ENCODE data around the gene DDX6. TPM values are rescaled to one million over a fixed set of nuclear protein-coding genes. Genes with fewer than 3 reads are reported as not detected.

DDX6 gene
- total and polyA plus RNA-seq, 2 donors (not counting 3 experiments of a cell fraction or from before 2014, with no cell fraction given), result 19.1 to 138 TPM

DNA sequence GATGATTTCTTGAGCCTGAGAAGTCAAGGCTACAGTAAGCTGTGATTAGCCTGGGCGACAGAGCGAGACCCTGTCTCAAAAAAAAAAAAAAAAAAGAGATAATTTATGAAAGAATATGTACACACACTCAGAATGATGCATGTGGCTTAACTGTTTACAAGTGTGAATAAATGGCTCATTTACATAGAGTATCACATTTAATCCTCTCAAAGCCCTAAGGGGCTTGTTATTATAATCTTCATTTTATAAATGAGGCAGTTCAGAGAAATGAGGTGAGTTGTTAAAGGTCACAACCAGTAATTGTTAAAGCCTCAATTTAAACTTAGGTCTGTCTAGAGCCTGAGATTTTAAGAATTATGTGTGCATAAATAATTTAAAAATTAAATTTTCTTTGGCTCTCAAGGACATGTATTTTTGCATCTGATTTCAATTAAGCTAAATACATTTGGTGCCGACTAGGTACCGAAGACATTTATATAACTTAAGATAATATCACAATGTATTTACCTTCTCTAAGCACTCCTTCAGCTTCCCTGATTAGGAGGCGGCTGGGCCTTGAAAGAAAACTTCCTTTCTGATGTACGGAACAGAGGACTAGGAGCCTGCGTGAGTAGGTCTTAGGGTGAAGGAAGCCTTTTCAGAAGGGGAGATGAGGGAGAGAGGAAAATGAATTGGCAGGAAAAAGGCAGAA, 28.5 kb upstream of the DDX6 start:
- CTCF ChIA-PET, result no interaction called here
- FAIRE-seq (no peak), DNase-seq (ENCODE audit: low read depth, low spot score) (no peak)
- dilution Hi-C loops (cut with MboI; ENCODE audit: extremely low pct_ligation_motif_present, low sequenced_read_pairs), result no loop called here
- H3K27ac ChIP-seq (ENCODE audit: insufficient read depth, low read depth, low read length), result no peak overlapping the region
- H3K9ac ChIP-seq (replicated peaks; ENCODE audit: extremely low read depth, insufficient read depth, low read length), result no peak overlapping the region
- no peaks in the 10 kb centered on the region for H3K4me1 ChIP-seq (ENCODE audit: control insufficient read depth, extremely low read depth, insufficient read depth, low read length)
- intact Hi-C loops (cut with micrococcal nuclease), result no loop called here
- no peak overlapping the region for H2AFZ ChIP-seq (ENCODE audit: low read depth, low read length)
- H3K4me3 ChIP-seq (replicated peaks in 1 of 3; ENCODE audit: insufficient read depth in 1 of 3, low read depth in 1 of 3, low read length in 3 of 3), result no peak overlapping the region
- H3K9me3 ChIP-seq (replicated peaks; ENCODE audit: control insufficient read depth, insufficient read depth, low read length), result no peaks in the 10 kb centered on the region
- H3K36me3 ChIP-seq (ENCODE audit: control insufficient read depth in 2 of 2, extremely low read depth in 1 of 2, insufficient read depth in 2 of 2, low read length in 2 of 2), result no peaks in the 10 kb centered on the region
- no peaks in the 10 kb centered on the region for H3K9me1 ChIP-seq (replicated peaks; ENCODE audit: control insufficient read depth, extremely low read depth, insufficient read depth, low read length)
- TF ChIP-seq EZH2 (IDR thresholded peaks at IDR 0.05; ENCODE audit: borderline replicate concordance, low read depth, low read length, severe bottlenecking) (no peak), GATA2 (IDR thresholded peaks at IDR 0.05; ENCODE audit: insufficient read depth, insufficient read length, low read depth, low read length) (no peak), POLR2A (IDR thresholded peaks at IDR 0.05; ENCODE audit: low read depth, low read length) (no peak), POLR2AphosphoS5 (IDR thresholded peaks at IDR 0.05; ENCODE audit: insufficient read depth, low read depth, low read length) (no peak), MYC (IDR thresholded peaks at IDR 0.05; ENCODE audit: low read depth, low read length) (no peak), JUN (IDR thresholded peaks at IDR 0.05; ENCODE audit: borderline replicate concordance, insufficient read depth, insufficient read length, low read depth) (no peak), FOS (IDR thresholded peaks at IDR 0.05; ENCODE audit: borderline replicate concordance, insufficient read depth, low read length) (no peak)
- TF ChIP-seq, protein P1, sequence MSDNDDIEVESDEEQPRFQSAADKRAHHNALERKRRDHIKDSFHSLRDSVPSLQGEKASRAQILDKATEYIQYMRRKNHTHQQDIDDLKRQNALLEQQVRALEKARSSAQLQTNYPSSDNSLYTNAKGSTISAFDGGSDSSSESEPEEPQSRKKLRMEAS (IDR thresholded peaks at IDR 0.05; ENCODE audit: insufficient read depth, insufficient read length), result no peak
- TF ChIP-seq, protein P2, sequence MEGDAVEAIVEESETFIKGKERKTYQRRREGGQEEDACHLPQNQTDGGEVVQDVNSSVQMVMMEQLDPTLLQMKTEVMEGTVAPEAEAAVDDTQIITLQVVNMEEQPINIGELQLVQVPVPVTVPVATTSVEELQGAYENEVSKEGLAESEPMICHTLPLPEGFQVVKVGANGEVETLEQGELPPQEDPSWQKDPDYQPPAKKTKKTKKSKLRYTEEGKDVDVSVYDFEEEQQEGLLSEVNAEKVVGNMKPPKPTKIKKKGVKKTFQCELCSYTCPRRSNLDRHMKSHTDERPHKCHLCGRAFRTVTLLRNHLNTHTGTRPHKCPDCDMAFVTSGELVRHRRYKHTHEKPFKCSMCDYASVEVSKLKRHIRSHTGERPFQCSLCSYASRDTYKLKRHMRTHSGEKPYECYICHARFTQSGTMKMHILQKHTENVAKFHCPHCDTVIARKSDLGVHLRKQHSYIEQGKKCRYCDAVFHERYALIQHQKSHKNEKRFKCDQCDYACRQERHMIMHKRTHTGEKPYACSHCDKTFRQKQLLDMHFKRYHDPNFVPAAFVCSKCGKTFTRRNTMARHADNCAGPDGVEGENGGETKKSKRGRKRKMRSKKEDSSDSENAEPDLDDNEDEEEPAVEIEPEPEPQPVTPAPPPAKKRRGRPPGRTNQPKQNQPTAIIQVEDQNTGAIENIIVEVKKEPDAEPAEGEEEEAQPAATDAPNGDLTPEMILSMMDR (IDR thresholded peaks at IDR 0.05; ENCODE audit: extremely low read depth in 1 of 2, insufficient read depth in 1 of 2, low read depth in 1 of 2, low read length in 2 of 2), result no peak
- H3K79me2 ChIP-seq (ENCODE audit: control insufficient read depth, insufficient read depth, low read length), result no peaks in the 10 kb centered on the region
- H3K4me2 ChIP-seq (ENCODE audit: insufficient read depth, low read length), result no peak overlapping the region
- no peaks in the 10 kb centered on the region for H3K27me3 ChIP-seq (ENCODE audit: control insufficient read depth in 2 of 2, insufficient read depth in 2 of 2, low read length in 2 of 2)
- BruUV-seq (replicated peaks), result no TSS peak
- H4K20me1 ChIP-seq (replicated peaks; ENCODE audit: control insufficient read depth, extremely low read depth, insufficient read depth, low read length), result no peaks in the 10 kb centered on the region
- POLR2A ChIA-PET, result interaction anchor here (0.7 kb wide), 2 partner anchors 9 kb away, joined by 4 to 6 read pairs; no protein-coding TSS in a partner anchor
